Activated CD4-positive, alpha-beta T cell treated with anti-CD3 and anti-CD28 coated beads, Interleukin-2, amount 50 U/mL, for 16 hours (primary cell): ENCODE data around the gene CHST11.

Experiments used
- DNase-seq: peaks from one replicate; pipeline ENCODE4 v3.0.0-alpha.2; 2020

CHST11 gene

GRCh38 chr12:104707194-104707593 is 250.4 kb downstream of the CHST11 start:
- DNase-seq, result no peak

GRCh38 chr12:104707794-104708558 is 251.2 kb downstream of the CHST11 start:
- DNase-seq, result no peak

- no peak for DNase-seq
These were observed 252.1 kb downstream of the CHST11 start for GRCh38 chr12:104708891-104709290.

- no peak for DNase-seq
These were observed 253.1 kb downstream of the CHST11 start for GRCh38 chr12:104709692-104710435.

- DNase-seq, result no peak
These were observed 254.4 kb downstream of the CHST11 start for GRCh38 chr12:104710940-104711689.

GRCh38 chr12:104712477-104712876 is 255.7 kb downstream of the CHST11 start:
- DNase-seq, result no peak

- no peak for DNase-seq
These were observed 256.2 kb downstream of the CHST11 start for GRCh38 chr12:104712968-104713367.

- no peak for DNase-seq
These were observed 256.7 kb downstream of the CHST11 start for GRCh38 chr12:104713444-104713843.

- DNase-seq, result no peak
These were observed 257.6 kb downstream of the CHST11 start for GRCh38 chr12:104714369-104714768.

- DNase-seq, result no peak
These were observed 259.4 kb downstream of the CHST11 start for GRCh38 chr12:104716172-104716571.

GRCh38 chr12:104718304-104718929 is 261.7 kb downstream of the CHST11 start:
- no peak for DNase-seq

GRCh38 chr12:104719700-104720338 is 263.1 kb downstream of the CHST11 start:
- DNase-seq, result no peak

- DNase-seq, result peak; percentile 63
These were observed 263.7 kb downstream of the CHST11 start for GRCh38 chr12:104720339-104721038.

GRCh38 chr12:104721039-104721405 is 264.3 kb downstream of the CHST11 start:
- no peak for DNase-seq

GRCh38 chr12:104721936-104722335 is 265.2 kb downstream of the CHST11 start:
- no peak for DNase-seq

- no peak for DNase-seq
These were observed 266.1 kb downstream of the CHST11 start for GRCh38 chr12:104722601-104723534.

- DNase-seq, result no peak
These were observed 267.1 kb downstream of the CHST11 start for GRCh38 chr12:104723895-104724294.

- no peak for DNase-seq
These were observed 268.3 kb downstream of the CHST11 start for GRCh38 chr12:104724992-104725585.

GRCh38 chr12:104725610-104726009 is 268.9 kb downstream of the CHST11 start:
- no peak for DNase-seq

- no peak for DNase-seq
These were observed 271.1 kb downstream of the CHST11 start for GRCh38 chr12:104727726-104728465.
